ENCODE measurements around the gene PSMD13. TPM values are rescaled to one million over a fixed set of nuclear protein-coding genes. Genes with fewer than 3 reads are reported as not detected.

Gene PSMD13
- polyA plus RNA-seq, 1 donor (not counting 4 experiments of a cell fraction or from before 2014, with no cell fraction given): 184 TPM

DNA sequence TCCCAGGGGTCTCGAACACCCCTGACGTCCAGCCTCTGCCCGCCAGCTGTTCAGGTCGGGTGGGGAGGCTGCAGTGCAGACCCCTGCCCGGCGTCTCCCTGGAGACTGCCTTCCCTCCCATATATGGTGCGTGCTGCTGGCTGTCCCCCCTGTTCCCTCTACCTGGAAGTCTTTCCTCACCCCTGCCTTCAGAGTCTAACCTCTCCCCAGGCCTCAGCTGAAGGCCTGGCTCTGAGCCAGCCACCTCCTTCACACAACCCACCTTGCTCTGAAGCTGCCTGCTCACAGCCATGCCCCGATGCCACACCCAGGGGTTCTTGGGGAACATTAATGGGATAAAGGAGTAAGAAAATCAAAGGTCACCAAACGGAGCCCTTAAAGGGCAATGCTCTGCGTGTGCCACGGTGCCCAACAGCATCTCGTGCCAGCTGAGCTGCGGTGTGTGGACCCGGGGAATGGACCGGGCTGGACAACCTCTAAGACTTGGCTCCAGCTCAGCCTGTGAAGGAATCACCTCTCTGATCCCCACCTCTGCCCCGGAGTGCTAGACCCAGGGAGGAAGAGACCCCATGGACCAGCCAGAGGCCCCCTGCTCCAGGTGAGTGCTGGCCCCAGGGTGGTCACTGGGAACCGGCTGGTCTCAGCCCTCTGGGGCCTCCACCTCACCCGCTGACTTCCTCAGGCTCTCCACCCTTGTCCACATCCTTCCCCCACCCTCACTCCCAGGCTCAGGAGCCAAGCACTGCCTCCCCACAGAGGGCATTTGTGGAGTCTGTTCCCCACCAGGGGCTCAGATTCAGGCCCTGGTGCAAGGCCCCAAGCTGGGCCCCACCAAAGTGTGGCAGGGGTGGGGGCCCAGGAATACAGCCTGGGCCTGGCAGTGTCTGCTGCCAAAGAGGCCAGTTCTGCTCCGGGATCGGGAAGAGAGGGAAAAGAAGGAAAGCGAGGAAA, 41.5 kb downstream of the PSMD13 start, which contains the start of gene NLRP6:
Gene NLRP6, plus strand, starts transcription at position 407 of the 951 bp plus-strand sequence. Its CDS starts 163 bp downstream, at position 570.
- dilution Hi-C loops (cut with MboI; ENCODE audit: extremely low pct_ligation_motif_present, low sequenced_read_pairs): no loop called here
- no peaks in the 10 kb centered on the region for H3K9me3 ChIP-seq (ENCODE audit: control insufficient read depth, low read depth, low read length)
- H3K4me2 ChIP-seq (ENCODE audit: control insufficient read depth, extremely low read depth, insufficient read depth, low read depth, low read length): no peak within 1 kb of the TSS
- H3K36me3 ChIP-seq (ENCODE audit: control insufficient read depth in 2 of 2, extremely low read depth in 1 of 2, insufficient read depth in 2 of 2, low read length in 2 of 2): no peaks in the 10 kb centered on the region
- TF ChIP-seq, protein P1, sequence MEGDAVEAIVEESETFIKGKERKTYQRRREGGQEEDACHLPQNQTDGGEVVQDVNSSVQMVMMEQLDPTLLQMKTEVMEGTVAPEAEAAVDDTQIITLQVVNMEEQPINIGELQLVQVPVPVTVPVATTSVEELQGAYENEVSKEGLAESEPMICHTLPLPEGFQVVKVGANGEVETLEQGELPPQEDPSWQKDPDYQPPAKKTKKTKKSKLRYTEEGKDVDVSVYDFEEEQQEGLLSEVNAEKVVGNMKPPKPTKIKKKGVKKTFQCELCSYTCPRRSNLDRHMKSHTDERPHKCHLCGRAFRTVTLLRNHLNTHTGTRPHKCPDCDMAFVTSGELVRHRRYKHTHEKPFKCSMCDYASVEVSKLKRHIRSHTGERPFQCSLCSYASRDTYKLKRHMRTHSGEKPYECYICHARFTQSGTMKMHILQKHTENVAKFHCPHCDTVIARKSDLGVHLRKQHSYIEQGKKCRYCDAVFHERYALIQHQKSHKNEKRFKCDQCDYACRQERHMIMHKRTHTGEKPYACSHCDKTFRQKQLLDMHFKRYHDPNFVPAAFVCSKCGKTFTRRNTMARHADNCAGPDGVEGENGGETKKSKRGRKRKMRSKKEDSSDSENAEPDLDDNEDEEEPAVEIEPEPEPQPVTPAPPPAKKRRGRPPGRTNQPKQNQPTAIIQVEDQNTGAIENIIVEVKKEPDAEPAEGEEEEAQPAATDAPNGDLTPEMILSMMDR (optimal IDR thresholded peaks at IDR 0.05 in 1 of 3, IDR thresholded peaks at IDR 0.05 in 1 of 3, conservative IDR thresholded peaks at IDR 0.05 in 1 of 3; ENCODE audit: extremely low read depth in 1 of 3, insufficient read depth in 2 of 3, low read length in 3 of 3): no peak
- TF ChIP-seq EZH2 (IDR thresholded peaks at IDR 0.05; ENCODE audit: low read length): no peak
- H3K4me1 ChIP-seq (ENCODE audit: control insufficient read depth, extremely low read depth, insufficient read depth, low read length): no peaks in the 10 kb centered on the region
- FAIRE-seq: no peak
- no peak within 1 kb of the TSS for H3K27ac ChIP-seq (ENCODE audit: control insufficient read depth, insufficient read depth, low read length)
- H4K20me1 ChIP-seq (ENCODE audit: control insufficient read depth, extremely low read depth, insufficient read depth, low read length): no peaks in the 10 kb centered on the region
- H3K4me3 ChIP-seq (ENCODE audit: control insufficient read depth in 2 of 3, extremely low read depth in 1 of 3, insufficient read depth in 2 of 3, low read depth in 1 of 3, low read length in 3 of 3): no peak within 1 kb of the TSS
- H3K9me1 ChIP-seq (ENCODE audit: control insufficient read depth, extremely low read depth, insufficient read depth, low read length): no peaks in the 10 kb centered on the region
- peaks cover 56% of the 10 kb centered on the region for H3K27me3 ChIP-seq (ENCODE audit: control insufficient read depth, extremely low read depth, insufficient read depth, low read length)
- no peak within 1 kb of the TSS for H3K9ac ChIP-seq (ENCODE audit: control insufficient read depth, extremely low read depth, insufficient read depth, low read length)
- no peak for DNase-seq (ENCODE audit: low read depth, low spot score)
- H2AFZ ChIP-seq (ENCODE audit: control insufficient read depth, low read length): no peak within 1 kb of the TSS
- H3K79me2 ChIP-seq (ENCODE audit: control insufficient read depth, insufficient read depth, low read length): no peaks in the 10 kb centered on the region

DNA sequence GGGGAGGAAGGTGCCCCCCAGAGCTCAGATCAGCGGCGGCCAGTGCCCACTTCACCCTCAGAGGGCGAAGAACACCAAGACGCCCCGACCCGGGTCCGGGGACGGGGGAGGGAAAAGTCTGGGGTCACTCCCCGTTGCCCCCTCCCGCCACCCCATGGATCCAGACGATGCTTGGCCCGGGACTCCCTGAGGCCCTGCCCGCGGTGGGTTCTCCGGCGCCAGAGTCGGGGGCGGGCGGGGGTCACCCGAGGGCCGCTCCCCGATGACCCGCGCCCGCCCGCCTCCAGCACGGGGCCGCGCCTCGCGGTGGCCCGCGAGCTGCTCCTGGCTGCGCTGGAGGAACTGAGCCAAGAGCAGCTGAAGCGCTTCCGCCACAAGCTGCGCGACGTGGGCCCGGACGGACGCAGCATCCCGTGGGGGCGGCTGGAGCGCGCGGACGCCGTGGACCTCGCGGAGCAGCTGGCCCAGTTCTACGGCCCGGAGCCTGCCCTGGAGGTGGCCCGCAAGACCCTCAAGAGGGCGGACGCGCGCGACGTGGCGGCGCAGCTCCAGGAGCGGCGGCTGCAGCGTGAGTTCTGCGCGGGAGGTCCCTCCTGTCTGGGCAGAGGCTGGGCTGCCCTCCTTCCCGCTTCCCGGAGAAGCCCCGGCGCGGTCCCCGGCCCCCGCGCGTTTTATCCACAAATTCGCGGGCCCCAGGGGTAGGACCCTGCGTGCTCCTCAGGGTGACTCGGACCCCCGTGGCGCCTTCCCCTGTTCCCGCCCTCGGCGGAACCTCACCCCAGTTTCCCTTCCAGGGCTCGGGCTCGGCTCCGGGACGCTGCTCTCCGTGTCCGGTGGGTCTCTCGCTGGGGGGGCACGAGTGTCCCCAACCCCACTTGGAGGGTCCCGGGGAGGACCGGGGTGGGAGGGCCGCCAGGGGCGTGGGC, 42.5 kb downstream of the PSMD13 start:
- FAIRE-seq: no peak
- TF ChIP-seq EZH2 (IDR thresholded peaks at IDR 0.05; ENCODE audit: low read length): no peak
- TF ChIP-seq, protein P1 (optimal IDR thresholded peaks at IDR 0.05 in 1 of 3, IDR thresholded peaks at IDR 0.05 in 1 of 3, conservative IDR thresholded peaks at IDR 0.05 in 1 of 3; ENCODE audit: extremely low read depth in 1 of 3, insufficient read depth in 2 of 3, low read length in 3 of 3): no peak
- no peaks in the 10 kb centered on the region for H3K79me2 ChIP-seq (ENCODE audit: control insufficient read depth, insufficient read depth, low read length)
- peaks cover 56% of the 10 kb centered on the region for H3K27me3 ChIP-seq (ENCODE audit: control insufficient read depth, extremely low read depth, insufficient read depth, low read length)
- H3K9ac ChIP-seq (ENCODE audit: control insufficient read depth, extremely low read depth, insufficient read depth, low read length): no peak overlapping the region
- no peak for DNase-seq (ENCODE audit: low read depth, low spot score)
- no peak overlapping the region for H2AFZ ChIP-seq (ENCODE audit: control insufficient read depth, low read length)
- dilution Hi-C loops (cut with MboI; ENCODE audit: extremely low pct_ligation_motif_present, low sequenced_read_pairs): no loop called here
- H3K9me1 ChIP-seq (ENCODE audit: control insufficient read depth, extremely low read depth, insufficient read depth, low read length): no peaks in the 10 kb centered on the region
- no peaks in the 10 kb centered on the region for H4K20me1 ChIP-seq (ENCODE audit: control insufficient read depth, extremely low read depth, insufficient read depth, low read length)
- no peak overlapping the region for H3K27ac ChIP-seq (ENCODE audit: control insufficient read depth, insufficient read depth, low read length)
- H3K4me2 ChIP-seq (ENCODE audit: control insufficient read depth, extremely low read depth, insufficient read depth, low read depth, low read length): no peak overlapping the region
- H3K9me3 ChIP-seq (ENCODE audit: control insufficient read depth, low read depth, low read length): no peaks in the 10 kb centered on the region
- no peak overlapping the region for H3K4me3 ChIP-seq (ENCODE audit: control insufficient read depth in 2 of 3, extremely low read depth in 1 of 3, insufficient read depth in 2 of 3, low read depth in 1 of 3, low read length in 3 of 3)
- H3K36me3 ChIP-seq (ENCODE audit: control insufficient read depth in 2 of 2, extremely low read depth in 1 of 2, insufficient read depth in 2 of 2, low read length in 2 of 2): no peaks in the 10 kb centered on the region
- H3K4me1 ChIP-seq (ENCODE audit: control insufficient read depth, extremely low read depth, insufficient read depth, low read length): no peaks in the 10 kb centered on the region

Measured in keratinocyte (primary cell).